Upper lobe of left lung (tissue), 6 donors: Measurements from ENCODE around the gene A3GALT2. TPM values are rescaled to one million over a fixed set of nuclear protein-coding genes. Genes with fewer than 3 reads are reported as not detected.

ENCODE experiments used
- ATAC-seq, 2 donors: fragments of 200-7000 bp; cut with Tn5 transposase; one replicate each; pipeline ENCODE4 v1.9.1; 2022; ENCODE audit warnings: mild to moderate bottlenecking in 2 of 2, moderate library complexity in 2 of 2; ENCODE audit not compliant: low FRiP score in 2 of 2
- DNase-seq, 2 donors: peaks; one replicate each; pipeline ENCODE4 v3.0.0-alpha.2; 2019 to 2020
- H3K27ac ChIP-seq, 4 donors: fragments of 200-600 bp; sonication (generic); one replicate each; pipeline ENCODE4 v1.5.1; 2016 to 2019
- H3K27me3 ChIP-seq, 4 donors: fragments of 200-600 bp; sonication (generic); one replicate each; pipeline ENCODE4 v1.5.1; 2017 to 2019
- H3K36me3 ChIP-seq, 4 donors: fragments of 200-600 bp; sonication (generic); one replicate each; pipeline ENCODE4 v1.5.1; 2016 to 2019
- H3K4me1 ChIP-seq, 4 donors: fragments of 200-600 bp; sonication (generic); one replicate each; pipeline ENCODE4 v1.5.1; 2018 to 2019
- H3K4me3 ChIP-seq, 4 donors: fragments of 200-600 bp; sonication (generic); one replicate each; pipeline ENCODE4 v1.5.1; 2017 to 2019; ENCODE audit warnings: mild to moderate bottlenecking in 2 of 4, moderate library complexity in 1 of 4
- H3K9me3 ChIP-seq, 4 donors: fragments of 200-600 bp; sonication (generic); one replicate each; pipeline ENCODE4 v1.5.1; 2018 to 2019
- CTCF ChIP-seq, 6 experiments: fragments of 450-650 bp in 4 of 6; fragments of 200-600 bp in 2 of 6; sonication (generic) in 2 of 6; IDR thresholded peaks; one replicate each; pipeline ENCODE4 v1.5.1; 2016 to 2019; ENCODE audit warnings: antibody characterized with exemption in 6 of 6
- EP300 ChIP-seq, 4 donors: sonication (generic); formaldehyde crosslinking; IDR thresholded peaks; one replicate each; pipeline ENCODE4 v1.5.1; 2017; ENCODE audit warnings: antibody characterized with exemption in 4 of 4, control low read depth in 2 of 4
- POLR2A ChIP-seq, 4 donors: fragments of 450-650 bp; IDR thresholded peaks; one replicate each; pipeline ENCODE4 v1.5.1; 2016 to 2017; ENCODE audit warnings: antibody characterized with exemption in 4 of 4, mild to moderate bottlenecking in 2 of 4
- POLR2AphosphoS5 ChIP-seq, 2 donors: sonication (generic); formaldehyde crosslinking; IDR thresholded peaks; one replicate each; pipeline ENCODE4 v1.5.1; 2017; ENCODE audit warnings: antibody characterized with exemption in 2 of 2
- WGBS, 2 donors: methylation state at CpG; one replicate each; pipeline ENCODE4 v1.1.5; 2017 to 2018; 5-methylcytosine and 5-hydroxymethylcytosine counted together
- total RNA-seq, 6 donors: library from RNA; depleted of rRNA in 4 of 6; stranded (reverse); fragments of >200 nt in 4 of 6; gene quantifications; one replicate each; pipeline versions ENCODE4 v1.1.0 to v1.2.1, GENCODE V29; 2016 to 2021
- donor health status: DM: no; HTN: no; CAD: no; lungs with moderate emphysema.
- donor health status: DM: no; HTN: yes; CAD: no; lungs with severe emphysema.

A3GALT2 gene
- total RNA-seq, 6 donors from 2014 or later, result 0.79 to 0.91 TPM; not detected in 4

- no peak for DNase-seq
- Histone ChIP-seq H3K4me3 (peak overlapping the region in 3 of 4 donors; percentile 6 to 38 (median 36)), H3K27me3 (peaks cover 0 to 10% (median 5%) of the 10 kb centered on the region in 4 donors), H3K4me1 (peaks cover 11 to 28% (median 27%) of the 10 kb centered on the region in 4 donors), H3K27ac (no peak overlapping the region), H3K9me3 (no peaks in the 10 kb centered on the region), H3K36me3 (no peaks in the 10 kb centered on the region)
- WGBS, 2 donors, result 58 to 64% methylated on average over 12 to 20 of the region's 20 CpGs
- TF ChIP-seq POLR2AphosphoS5 (IDR thresholded peaks at IDR 0.05) (no peak), POLR2A (IDR thresholded peaks at IDR 0.05) (no peak), EP300 (IDR thresholded peaks at IDR 0.05) (no peak), CTCF (IDR thresholded peaks at IDR 0.05) (no peak)
- no peak for ATAC-seq
Measured at GRCh38 chr1:33305816-33306652, 14.9 kb downstream of the A3GALT2 start.

DNA sequence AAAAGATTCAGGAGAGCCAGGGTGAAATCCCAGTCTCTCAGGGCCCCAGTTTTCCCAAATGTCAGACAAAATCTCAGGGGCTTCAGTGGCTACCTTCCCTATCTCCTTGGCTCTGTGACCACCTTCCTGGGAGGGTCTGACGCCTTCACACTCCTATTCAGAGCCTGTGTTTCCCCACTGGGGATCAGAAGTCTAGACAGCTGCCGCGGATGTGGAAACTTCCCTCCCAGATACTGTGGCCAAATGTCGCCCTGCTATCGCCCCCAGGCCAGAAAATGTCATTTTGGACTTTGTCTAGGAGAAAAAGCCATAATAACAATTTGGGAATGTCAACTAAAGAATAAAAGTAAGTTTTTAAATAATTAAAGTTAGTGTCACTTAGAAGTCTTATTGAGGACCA lies 15.9 kb downstream of the A3GALT2 start:
- no peak for DNase-seq
- peaks cover 0 to 10% (median 5%) of the 10 kb centered on the region in 4 donors for H3K27me3 ChIP-seq
- ATAC-seq, result no peak
- peaks cover 19 to 38% (median 36%) of the 10 kb centered on the region in 4 donors for H3K4me1 ChIP-seq
- TF ChIP-seq POLR2AphosphoS5 (IDR thresholded peaks at IDR 0.05) (no peak), CTCF (IDR thresholded peaks at IDR 0.05) (no peak), EP300 (IDR thresholded peaks at IDR 0.05) (no peak), POLR2A (IDR thresholded peaks at IDR 0.05) (no peak)
- H3K9me3 ChIP-seq, result no peaks in the 10 kb centered on the region
- no peaks in the 10 kb centered on the region for H3K36me3 ChIP-seq
- WGBS, 2 donors, result 92% methylated on average over 5 of the region's 5 CpGs
- H3K4me3 ChIP-seq, result no peak overlapping the region
- no peak overlapping the region for H3K27ac ChIP-seq

DNA sequence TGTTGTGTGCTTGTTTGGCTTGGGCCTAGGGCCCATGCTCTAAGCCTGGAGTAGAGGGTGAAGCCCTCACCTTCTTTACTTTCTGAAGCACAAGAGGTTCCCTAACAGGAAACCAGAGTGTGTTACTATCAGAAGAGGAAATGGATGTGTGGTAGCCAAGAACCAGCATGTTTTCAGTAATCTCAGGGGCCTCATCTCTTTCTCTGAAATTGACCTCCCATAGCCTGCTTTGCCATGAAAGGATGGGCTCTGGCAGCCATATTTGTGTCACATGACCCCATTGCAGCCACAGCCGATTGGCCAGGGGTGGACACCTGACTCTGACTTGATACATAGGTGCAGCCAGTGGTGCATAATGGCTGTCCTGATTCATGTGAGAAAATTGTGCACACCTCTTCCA lies 18.6 kb downstream of the A3GALT2 start:
- Histone ChIP-seq H3K9me3 (no peaks in the 10 kb centered on the region), H3K27me3 (peaks cover 0 to 10% (median 5%) of the 10 kb centered on the region in 4 donors), H3K4me1 (peaks cover 19 to 50% (median 42%) of the 10 kb centered on the region in 4 donors), H3K27ac (peak overlapping the region in 1 of 4 donors; percentile 7), H3K4me3 (no peak overlapping the region), H3K36me3 (peaks cover 0 to 11% (median 3%) of the 10 kb centered on the region in 4 donors)
- peak in 1 of 2 donors; percentile 20 for DNase-seq
- WGBS, 2 donors, result 92 to 93% methylated on average over 1 of the region's 1 CpG
- ATAC-seq, result no peak
- TF ChIP-seq EP300 (IDR thresholded peaks at IDR 0.05), result no peak
- no peak for TF ChIP-seq POLR2AphosphoS5 (IDR thresholded peaks at IDR 0.05)
- TF ChIP-seq CTCF (IDR thresholded peaks at IDR 0.05), result no peak
- TF ChIP-seq POLR2A (IDR thresholded peaks at IDR 0.05), result no peak

GRCh38 chr1:33301273-33301984 lies 19.5 kb downstream of the A3GALT2 start:
- 79 to 84% methylated on average over 4 of the region's 4 CpGs for WGBS, 2 donors
- Histone ChIP-seq H3K36me3 (peaks cover 0 to 11% (median 5%) of the 10 kb centered on the region in 4 donors), H3K27me3 (peaks cover 0 to 1% (median under 1%) of the 10 kb centered on the region in 4 donors), H3K4me3 (no peak overlapping the region), H3K4me1 (peaks cover 10 to 41% (median 34%) of the 10 kb centered on the region in 4 donors), H3K9me3 (no peaks in the 10 kb centered on the region), H3K27ac (peak overlapping the region in 2 of 4 donors; percentile 5 to 56)
- DNase-seq (peak in 1 of 2 donors; percentile 17), ATAC-seq (no peak)
- TF ChIP-seq CTCF (IDR thresholded peaks at IDR 0.05) (no peak), POLR2AphosphoS5 (IDR thresholded peaks at IDR 0.05) (no peak), EP300 (IDR thresholded peaks at IDR 0.05) (no peak), POLR2A (IDR thresholded peaks at IDR 0.05) (no peak)
